ENCODE results near the gene RPRD1B. TPM values are rescaled to one million over a fixed set of nuclear protein-coding genes. Genes with fewer than 3 reads are reported as not detected.

RPRD1B gene
- total and polyA plus RNA-seq, 2 of the 13 experiments (the other 11 are each of a cell fraction or from before 2014, with no cell fraction given) = 31.1 to 41.5 TPM

- TF ChIP-seq TEAD3 (CRISPR knock-in tag; optimal IDR thresholded peaks at IDR 0.05; ENCODE audit: borderline replicate concordance) = peak; percentile 64
- TF ChIP-seq MBNL3 (CRISPR knock-in tag; conservative IDR thresholded peaks at IDR 0.05) = 0 out of 2 replicates have a peak, but pooled peaks have one; percentile 15
- peak; percentile 75 for TF ChIP-seq BCL6 (CRISPR knock-in tag; IDR thresholded peaks at IDR 0.05)
- no peak for TF ChIP-seq ZNF451 (CRISPR knock-in tag; IDR thresholded peaks at IDR 0.05)
- 0 out of 2 replicates have a peak, but pooled peaks have one; percentile 38 for TF ChIP-seq MIXL1 (CRISPR knock-in tag; IDR thresholded peaks at IDR 0.05)
- TF ChIP-seq, protein P1, sequence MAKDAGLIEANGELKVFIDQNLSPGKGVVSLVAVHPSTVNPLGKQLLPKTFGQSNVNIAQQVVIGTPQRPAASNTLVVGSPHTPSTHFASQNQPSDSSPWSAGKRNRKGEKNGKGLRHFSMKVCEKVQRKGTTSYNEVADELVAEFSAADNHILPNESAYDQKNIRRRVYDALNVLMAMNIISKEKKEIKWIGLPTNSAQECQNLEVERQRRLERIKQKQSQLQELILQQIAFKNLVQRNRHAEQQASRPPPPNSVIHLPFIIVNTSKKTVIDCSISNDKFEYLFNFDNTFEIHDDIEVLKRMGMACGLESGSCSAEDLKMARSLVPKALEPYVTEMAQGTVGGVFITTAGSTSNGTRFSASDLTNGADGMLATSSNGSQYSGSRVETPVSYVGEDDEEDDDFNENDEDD (CRISPR knock-in tag; IDR thresholded peaks at IDR 0.05; ENCODE audit: borderline replicate concordance) = no peak
- no peak for TF ChIP-seq ZNF343 (CRISPR knock-in tag; IDR thresholded peaks at IDR 0.05)
- peak; percentile 99 for TF ChIP-seq ZNF7 (CRISPR knock-in tag; IDR thresholded peaks at IDR 0.05)
- no peak for TF ChIP-seq NFATC3 (CRISPR knock-in tag; IDR thresholded peaks at IDR 0.05)
- TF ChIP-seq RXRB (CRISPR knock-in tag; IDR thresholded peaks at IDR 0.05; ENCODE audit: borderline replicate concordance) = peak; percentile 73
- TF ChIP-seq, protein P2, sequence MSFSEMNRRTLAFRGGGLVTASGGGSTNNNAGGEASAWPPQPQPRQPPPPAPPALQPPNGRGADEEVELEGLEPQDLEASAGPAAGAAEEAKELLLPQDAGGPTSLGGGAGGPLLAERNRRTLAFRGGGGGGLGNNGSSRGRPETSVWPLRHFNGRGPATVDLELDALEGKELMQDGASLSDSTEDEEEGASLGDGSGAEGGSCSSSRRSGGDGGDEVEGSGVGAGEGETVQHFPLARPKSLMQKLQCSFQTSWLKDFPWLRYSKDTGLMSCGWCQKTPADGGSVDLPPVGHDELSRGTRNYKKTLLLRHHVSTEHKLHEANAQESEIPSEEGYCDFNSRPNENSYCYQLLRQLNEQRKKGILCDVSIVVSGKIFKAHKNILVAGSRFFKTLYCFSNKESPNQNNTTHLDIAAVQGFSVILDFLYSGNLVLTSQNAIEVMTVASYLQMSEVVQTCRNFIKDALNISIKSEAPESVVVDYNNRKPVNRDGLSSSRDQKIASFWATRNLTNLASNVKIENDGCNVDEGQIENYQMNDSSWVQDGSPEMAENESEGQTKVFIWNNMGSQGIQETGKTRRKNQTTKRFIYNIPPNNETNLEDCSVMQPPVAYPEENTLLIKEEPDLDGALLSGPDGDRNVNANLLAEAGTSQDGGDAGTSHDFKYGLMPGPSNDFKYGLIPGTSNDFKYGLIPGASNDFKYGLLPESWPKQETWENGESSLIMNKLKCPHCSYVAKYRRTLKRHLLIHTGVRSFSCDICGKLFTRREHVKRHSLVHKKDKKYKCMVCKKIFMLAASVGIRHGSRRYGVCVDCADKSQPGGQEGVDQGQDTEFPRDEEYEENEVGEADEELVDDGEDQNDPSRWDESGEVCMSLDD (CRISPR knock-in tag; IDR thresholded peaks at IDR 0.05; ENCODE audit: borderline replicate concordance) = no peak
- peak; percentile 41; the same call in 1 of the 2 replicates for TF ChIP-seq MED1 (CRISPR knock-in tag; IDR thresholded peaks at IDR 0.05)
- peak; percentile 10; the same call in 1 of the 2 replicates for TF ChIP-seq SALL1 (CRISPR knock-in tag; IDR thresholded peaks at IDR 0.05)
- TF ChIP-seq CENPX (CRISPR knock-in tag; IDR thresholded peaks at IDR 0.05) = no peak
- TF ChIP-seq NCOA2 (CRISPR knock-in tag; IDR thresholded peaks at IDR 0.05) = no peak
- 0 out of 2 replicates have a peak, but pooled peaks have one; percentile 28 for TF ChIP-seq HDAC1 (CRISPR knock-in tag; IDR thresholded peaks at IDR 0.05)
- TF ChIP-seq, protein P3, sequence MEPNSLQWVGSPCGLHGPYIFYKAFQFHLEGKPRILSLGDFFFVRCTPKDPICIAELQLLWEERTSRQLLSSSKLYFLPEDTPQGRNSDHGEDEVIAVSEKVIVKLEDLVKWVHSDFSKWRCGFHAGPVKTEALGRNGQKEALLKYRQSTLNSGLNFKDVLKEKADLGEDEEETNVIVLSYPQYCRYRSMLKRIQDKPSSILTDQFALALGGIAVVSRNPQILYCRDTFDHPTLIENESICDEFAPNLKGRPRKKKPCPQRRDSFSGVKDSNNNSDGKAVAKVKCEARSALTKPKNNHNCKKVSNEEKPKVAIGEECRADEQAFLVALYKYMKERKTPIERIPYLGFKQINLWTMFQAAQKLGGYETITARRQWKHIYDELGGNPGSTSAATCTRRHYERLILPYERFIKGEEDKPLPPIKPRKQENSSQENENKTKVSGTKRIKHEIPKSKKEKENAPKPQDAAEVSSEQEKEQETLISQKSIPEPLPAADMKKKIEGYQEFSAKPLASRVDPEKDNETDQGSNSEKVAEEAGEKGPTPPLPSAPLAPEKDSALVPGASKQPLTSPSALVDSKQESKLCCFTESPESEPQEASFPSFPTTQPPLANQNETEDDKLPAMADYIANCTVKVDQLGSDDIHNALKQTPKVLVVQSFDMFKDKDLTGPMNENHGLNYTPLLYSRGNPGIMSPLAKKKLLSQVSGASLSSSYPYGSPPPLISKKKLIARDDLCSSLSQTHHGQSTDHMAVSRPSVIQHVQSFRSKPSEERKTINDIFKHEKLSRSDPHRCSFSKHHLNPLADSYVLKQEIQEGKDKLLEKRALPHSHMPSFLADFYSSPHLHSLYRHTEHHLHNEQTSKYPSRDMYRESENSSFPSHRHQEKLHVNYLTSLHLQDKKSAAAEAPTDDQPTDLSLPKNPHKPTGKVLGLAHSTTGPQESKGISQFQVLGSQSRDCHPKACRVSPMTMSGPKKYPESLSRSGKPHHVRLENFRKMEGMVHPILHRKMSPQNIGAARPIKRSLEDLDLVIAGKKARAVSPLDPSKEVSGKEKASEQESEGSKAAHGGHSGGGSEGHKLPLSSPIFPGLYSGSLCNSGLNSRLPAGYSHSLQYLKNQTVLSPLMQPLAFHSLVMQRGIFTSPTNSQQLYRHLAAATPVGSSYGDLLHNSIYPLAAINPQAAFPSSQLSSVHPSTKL (CRISPR knock-in tag; IDR thresholded peaks at IDR 0.05) = peak; percentile 91
- TF ChIP-seq SIX4 (CRISPR knock-in tag; IDR thresholded peaks at IDR 0.05) = peak; percentile 96
- TF ChIP-seq, protein P4, sequence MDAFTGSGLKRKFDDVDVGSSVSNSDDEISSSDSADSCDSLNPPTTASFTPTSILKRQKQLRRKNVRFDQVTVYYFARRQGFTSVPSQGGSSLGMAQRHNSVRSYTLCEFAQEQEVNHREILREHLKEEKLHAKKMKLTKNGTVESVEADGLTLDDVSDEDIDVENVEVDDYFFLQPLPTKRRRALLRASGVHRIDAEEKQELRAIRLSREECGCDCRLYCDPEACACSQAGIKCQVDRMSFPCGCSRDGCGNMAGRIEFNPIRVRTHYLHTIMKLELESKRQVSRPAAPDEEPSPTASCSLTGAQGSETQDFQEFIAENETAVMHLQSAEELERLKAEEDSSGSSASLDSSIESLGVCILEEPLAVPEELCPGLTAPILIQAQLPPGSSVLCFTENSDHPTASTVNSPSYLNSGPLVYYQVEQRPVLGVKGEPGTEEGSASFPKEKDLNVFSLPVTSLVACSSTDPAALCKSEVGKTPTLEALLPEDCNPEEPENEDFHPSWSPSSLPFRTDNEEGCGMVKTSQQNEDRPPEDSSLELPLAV (CRISPR knock-in tag; conservative IDR thresholded peaks at IDR 0.05; ENCODE audit: low read depth) = no peak
- 0 out of 2 replicates have a peak, but pooled peaks have one; percentile 31 for TF ChIP-seq GFI1 (CRISPR knock-in tag; IDR thresholded peaks at IDR 0.05; ENCODE audit: borderline replicate concordance)
- 0 out of 2 replicates have a peak, but pooled peaks have one; percentile 30 for TF ChIP-seq PITX1 (CRISPR knock-in tag; IDR thresholded peaks at IDR 0.05)
Measured at GRCh38 chr20:38075161-38075998, 41.8 kb downstream of the RPRD1B start (continued).
